DMS53 (cell line): ENCODE results near the gene RRAS2.
A peak's percentile ranks its signal among the peaks of the same experiment; 100 is the strongest.

Experiments
- DNase-seq: peaks from one replicate; lab custom pipeline; 2025; lab: John Stamatoyannopoulos, UW

Gene RRAS2

DNA sequence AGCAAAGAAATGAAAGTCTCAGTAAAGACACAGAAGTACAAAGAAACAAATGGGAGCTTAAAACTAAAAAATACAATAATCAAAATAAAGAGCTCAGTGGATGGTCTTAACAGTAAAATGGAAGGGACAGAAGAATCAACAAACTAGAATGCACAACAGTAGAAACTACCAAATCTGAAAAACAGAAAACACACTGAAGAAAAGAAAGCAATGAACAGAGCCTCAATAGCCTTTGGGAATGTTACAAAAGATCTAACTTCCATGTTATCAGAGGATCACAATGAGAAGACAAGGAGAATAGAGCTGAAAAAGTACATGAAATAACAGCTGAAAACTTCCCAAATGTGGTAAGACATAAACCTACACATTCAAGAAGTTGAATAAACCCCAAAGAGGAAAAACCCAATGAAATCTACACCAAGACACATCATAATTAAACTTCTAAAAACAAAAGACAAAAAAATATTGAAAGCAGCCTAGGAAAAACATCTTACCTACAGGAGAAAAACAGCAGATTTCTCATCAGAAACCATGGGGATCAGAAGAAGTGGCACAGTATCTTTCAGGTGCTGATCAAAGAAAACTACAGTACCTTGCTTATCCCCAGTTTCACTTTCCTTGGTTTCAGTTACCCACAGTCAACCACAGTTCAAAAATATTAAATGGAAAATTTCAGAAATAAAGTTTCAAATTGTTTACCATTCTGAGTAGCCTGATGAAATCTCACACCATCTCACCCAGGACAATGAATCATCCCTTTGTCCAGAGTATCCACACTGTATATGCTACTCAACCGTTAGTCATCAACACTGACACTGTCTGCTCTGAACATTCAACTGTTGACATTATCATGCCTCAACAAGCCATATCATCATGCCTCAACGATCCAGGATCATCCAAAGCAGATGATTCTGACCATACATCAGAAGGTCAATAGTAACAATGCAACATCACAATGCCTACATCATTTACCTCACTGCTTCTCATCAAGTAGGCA lies 22.2 kb downstream of the RRAS2 start:
- peak; percentile 95 for DNase-seq

DNA sequence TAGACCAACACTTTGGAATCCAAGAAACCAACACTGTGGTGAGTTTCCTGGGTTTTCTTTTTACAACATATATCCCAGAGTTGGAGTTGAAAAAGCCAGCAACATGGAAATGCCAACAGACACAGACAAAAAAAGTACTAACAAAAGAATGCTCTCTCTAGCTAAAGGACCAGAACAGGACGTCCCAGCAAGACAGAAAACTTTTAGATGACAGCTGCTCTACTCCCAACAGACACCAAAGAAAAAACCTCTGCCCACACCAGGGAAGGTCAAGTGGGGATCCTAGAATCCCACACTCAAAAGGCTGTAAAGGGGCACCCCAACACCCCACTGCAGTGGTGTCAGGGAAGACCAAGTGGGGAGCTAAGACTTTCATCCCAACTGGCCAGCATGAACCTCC lies 23.3 kb downstream of the RRAS2 start:
- DNase-seq, result no peak

DNA sequence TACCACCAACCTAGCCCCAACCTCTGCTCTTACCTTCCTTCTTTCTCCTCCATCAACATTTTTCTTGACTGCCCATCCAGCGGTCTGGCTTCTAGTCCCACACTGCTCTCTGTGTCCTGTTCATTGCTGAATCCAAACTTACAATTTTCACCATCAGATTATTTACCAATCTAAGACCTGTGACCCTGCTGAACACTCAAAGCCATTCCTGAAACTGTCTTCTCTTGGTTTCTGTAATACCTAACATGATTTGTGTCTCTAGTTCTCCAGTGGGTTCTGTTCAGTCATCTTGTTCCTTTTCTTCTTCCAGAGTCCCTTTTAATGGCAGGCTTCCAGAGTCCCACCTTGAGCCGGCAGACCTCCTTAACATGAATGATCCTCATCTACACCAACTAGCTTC lies 24.1 kb downstream of the RRAS2 start:
- DNase-seq, result no peak

DNA sequence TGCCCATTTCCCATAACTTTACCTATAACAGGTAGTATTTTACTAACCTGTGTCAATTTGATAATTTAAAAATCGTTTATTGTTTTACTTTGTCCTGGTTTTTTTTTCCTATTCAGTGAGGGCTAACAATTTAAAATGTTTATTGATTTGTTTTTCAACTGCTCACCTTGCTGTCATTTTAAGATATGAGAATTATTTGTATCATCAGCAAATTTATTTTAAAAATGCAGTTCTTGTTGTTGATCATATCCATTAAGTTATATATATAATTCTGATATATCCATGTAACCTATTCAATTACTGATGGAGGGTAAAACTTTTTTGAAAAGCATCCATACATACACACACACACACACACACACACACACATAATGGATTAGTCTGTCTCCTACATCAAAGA lies 24.8 kb downstream of the RRAS2 start:
- no peak for DNase-seq

DNA sequence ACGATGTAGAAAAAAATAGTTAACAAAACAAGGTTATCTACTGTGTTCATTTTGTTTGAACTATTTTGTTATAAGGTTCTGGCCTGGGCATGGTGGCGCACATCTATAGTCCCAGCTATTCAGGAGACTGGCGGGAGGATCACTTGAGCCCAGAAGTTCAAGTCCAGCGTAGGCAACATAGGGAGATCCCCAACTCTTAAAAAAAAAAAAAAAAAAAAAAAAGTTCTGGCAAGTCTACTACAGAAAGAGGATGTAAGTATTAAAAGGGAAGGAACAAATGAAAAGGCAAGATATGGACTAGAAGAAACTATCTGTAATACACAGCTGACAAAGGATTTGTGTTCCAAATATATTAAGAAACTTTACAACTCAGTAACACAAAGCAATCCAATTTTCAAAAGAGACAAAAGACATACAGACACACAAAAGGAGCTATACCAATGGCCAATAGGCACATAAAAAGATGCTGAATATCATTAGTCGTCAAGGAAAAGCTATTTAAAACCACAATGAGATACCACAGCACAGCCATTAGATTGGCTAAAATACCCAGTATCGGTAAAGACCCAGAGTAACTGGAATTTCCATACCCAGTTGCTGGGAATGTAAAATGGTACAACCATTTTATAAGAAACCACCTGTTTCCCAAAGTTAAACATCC lies 27.4 kb downstream of the RRAS2 start:
- no peak for DNase-seq

DNA sequence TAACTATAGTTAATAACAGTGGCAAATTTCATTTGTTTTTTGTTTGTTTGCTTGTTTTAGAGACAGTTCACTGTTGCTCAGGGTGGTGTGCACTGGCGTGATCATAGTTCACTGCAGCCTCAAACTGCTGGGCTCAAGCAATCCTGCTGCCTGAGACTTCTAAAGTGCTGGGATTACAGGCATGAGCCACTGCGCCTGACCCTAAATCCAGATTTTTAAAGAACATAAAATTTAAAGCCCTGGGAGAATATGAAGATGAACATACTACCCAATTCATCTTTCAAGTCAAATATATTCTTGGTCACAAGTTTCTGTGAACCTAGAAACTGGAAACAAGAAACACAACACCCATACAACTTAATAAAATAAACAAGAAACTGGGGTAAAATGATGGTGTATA lies 28.1 kb downstream of the RRAS2 start:
- DNase-seq, result no peak

DNA sequence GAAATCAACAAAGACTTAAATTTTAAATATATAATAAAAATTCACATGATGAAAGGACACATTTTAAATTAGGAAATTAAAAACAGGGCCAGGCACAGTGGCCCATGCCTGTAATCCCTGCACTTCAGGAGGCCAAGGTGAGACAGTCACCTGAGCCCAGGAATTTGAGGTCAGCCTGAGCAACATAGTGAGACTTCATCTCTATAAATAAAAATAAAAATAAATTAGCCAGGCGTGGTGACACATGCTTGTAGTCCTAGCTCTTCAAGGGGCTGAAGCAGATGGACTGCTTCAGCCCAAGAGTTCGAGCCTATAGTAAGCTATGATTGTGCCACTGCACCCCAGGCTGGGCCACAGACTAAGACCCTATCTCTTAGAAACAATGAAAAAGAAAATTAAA lies 29.3 kb downstream of the RRAS2 start:
- DNase-seq, result no peak

DNA sequence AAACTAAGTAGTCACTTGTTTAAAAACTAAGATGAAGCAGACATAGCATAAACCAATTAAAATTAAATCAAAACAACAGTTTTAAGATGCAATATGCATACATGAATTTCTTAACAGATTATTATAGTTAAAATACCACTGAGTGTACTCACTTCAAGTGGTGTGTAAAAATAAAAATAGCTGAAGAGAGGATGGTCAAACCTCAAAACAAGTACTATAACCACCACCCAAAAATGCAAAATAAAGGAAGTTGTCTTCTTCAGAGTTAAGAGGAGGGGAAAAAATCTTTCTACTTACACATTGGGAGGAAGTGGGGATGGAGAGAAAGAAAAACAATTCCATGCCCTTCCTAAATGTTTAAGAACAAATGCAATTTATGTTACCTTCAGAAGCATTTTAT lies 31.9 kb downstream of the RRAS2 start:
- no peak for DNase-seq

DNA sequence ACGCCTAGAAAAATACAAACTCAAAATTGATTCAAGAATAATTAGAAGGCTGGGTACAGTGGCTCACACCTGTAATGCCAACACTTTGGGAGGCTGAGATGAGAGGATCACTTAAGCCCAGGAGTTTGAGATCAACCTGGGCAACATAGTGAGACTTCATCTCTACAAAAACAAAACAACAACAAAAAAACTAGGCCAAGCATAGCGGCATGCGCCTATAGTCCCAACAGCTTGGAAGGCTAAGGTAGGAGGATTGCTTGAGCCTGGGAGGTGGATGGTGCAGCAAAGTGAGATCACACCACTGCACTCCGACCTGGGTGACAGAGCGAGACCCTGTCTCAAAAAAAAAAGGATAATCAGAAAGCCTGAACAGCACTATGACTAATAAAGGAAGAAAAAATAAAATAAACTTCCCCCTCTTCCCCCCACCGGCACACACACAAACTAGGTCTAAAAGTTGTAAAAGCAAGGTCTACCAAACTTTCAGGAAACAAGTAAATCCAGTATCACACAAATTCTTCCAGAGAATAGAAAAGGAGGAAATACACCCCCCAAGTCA lies 35.8 kb downstream of the RRAS2 start:
- no peak for DNase-seq

DNA sequence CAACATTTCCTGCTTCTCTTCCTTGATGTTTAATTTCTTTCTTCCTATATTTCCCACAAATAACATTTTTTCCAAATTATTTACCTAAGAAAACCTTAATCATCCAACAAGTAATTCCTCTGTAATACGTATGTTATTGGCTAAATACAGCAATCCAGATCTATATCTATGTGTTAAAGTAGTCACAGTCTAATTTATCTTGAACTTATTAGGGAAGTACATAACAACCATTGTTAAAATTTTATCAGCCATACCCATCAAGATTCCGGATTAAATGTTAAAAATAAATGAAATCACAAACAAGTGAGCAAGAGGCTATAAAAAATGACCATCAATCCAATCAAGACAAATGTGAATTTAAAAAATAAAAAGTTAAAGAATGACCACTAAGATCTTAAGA lies 36.5 kb downstream of the RRAS2 start:
- no peak for DNase-seq

DNA sequence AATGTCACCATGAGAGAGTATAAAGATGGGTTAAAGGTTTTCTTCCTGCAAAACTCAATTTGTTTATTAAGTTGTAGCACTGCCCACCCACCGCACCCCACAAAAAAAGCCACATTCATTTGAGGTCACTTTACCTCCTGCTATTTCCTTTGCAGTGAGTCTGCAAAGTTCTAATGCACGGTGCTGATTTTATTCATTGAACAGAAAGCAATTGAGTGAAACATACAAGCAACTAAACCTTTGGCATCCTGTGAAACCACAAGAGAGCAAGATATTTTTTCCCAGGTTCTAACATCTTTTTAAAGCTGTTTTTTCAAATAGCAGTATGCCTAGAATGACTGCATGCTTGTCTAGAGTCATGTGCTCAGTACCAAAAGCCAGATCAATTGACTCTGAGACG lies 39.0 kb downstream of the RRAS2 start:
- DNase-seq, result no peak

DNA sequence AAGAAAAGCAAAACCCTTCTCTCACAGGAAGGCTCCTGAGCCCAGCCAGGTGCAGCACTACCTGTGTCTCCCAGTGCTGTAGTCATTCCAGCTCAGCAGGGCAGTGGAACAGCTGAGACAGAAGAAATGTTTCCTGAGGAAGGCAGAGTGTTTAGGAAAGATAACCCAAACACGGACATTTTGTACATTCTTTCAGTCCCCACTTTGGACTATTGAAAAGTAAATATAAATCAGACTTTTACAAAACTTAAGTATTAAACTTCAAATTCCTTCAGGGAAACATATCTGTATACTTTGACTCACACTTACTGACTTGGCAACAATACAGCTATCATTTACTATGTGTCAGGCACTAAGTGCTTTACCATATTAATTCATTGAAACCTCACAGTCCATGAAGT lies 40.4 kb downstream of the RRAS2 start:
- peak; percentile 23 for DNase-seq

DNA sequence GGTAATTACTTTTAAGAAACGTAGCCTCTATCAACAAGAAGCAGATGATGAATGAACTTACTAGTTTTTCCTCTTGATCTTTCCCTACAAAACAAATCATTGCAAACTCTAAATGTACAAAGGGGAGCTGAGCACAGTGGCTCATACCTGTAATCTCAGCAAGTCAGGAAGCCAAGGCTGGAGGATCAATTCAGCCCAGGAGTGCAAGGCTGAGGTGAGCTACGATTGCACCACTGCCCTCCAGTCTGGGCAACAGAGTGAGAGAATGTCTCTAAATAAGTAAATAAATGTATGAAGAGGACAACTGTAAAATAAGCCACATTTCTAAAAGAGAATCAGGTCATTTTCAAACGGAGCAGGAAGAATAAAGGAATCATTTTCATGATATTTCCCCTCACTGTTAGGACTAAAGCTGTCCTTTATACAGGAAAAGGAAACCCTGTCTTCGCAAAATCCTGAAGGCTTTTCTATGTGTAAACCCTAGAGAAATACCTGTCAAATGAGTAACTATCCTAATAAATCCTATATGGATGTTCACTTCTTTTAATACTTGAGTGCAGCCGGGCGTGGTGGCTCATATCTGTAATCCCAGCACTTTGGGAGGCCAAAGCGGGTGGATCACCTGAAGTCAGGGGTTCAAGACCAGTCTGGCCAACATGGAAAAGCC lies 41.2 kb downstream of the RRAS2 start:
- DNase-seq, result no peak

DNA sequence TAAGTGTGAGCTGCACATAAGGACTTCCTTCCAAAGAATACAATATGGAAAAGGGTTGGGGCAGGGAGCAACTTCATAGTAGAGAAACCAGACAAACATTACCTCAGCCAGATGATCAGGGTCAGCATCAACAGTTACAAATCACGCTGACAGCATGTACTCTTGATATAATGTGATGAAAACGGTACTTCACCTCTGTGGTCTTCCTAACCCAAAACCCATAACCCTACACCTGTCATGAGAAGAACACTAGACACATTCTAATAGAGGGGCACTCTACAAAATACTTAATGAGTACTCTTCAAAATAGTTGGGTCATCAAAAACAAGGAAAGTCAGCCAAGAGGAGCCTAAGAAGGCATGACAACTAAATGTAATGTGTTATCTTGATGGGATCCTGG lies 43.9 kb downstream of the RRAS2 start:
- no peak for DNase-seq

DNA sequence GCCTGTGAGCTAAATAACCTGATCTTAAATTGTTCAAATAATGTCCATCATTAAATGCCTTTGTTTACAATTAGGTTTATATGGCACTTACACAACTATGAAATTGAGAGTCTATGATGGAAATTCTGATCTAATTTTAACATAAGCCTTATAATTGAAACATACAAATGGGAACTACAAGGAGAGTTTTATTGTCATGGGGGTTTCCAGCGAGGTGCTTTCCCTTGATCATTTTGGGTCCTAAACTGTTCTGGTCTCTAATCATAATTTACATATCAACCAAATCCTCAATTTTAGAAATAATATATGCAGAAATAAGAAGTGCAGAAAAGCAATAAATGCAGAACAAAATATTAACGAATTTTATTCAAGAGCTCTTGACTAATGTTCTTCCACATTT lies 44.9 kb downstream of the RRAS2 start:
- no peak for DNase-seq

DNA sequence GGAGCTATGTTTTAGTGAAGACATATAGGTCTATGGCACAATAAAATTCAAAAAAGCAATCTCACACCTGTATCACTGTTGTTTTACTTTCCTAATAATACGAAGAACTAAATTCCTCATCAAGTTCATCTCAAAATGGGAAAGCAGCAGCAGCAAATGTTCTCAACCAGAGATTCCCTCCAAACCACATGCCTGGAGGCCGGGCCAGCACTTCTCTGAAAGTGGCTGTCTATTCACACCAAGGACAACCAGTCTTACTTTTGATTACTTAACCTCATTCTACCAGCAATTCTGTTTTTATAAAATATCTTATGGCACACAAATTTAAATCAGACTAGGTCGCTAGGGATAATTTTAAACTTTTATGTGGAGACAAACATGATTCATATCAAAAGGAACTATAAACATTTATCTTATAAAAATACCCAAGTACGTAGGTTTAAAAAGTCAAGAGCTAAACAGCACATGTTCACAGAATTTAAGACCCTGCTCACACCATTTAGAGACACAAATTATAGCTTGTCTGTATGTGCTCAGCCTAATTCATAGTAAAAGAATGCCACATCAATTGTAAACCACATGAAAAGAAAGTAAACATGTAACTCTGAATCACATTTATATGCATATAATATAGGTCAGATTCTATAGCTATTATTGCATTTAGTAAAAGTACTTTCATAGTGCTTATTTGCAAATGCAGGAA lies 46.1 kb downstream of the RRAS2 start:
- DNase-seq, result no peak

DNA sequence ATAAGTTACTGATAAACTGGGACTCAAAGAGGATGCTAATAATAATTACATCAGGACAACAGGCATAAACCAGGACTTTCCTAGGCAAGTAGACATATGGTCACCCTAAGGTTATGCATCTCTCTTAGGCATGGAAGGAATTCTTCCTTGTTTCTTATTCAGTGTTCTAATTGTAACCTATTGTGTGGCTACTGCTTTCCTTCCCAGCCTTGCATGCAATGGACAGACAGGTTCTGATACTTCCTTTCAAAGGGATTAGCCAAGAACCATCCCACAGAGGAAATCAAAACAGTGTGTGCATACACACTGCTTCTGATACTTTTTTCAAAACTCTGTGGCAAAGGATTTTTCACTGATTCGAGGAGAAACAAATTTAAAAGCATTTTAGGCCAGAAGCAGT lies 48.3 kb downstream of the RRAS2 start:
- no peak for DNase-seq

DNA sequence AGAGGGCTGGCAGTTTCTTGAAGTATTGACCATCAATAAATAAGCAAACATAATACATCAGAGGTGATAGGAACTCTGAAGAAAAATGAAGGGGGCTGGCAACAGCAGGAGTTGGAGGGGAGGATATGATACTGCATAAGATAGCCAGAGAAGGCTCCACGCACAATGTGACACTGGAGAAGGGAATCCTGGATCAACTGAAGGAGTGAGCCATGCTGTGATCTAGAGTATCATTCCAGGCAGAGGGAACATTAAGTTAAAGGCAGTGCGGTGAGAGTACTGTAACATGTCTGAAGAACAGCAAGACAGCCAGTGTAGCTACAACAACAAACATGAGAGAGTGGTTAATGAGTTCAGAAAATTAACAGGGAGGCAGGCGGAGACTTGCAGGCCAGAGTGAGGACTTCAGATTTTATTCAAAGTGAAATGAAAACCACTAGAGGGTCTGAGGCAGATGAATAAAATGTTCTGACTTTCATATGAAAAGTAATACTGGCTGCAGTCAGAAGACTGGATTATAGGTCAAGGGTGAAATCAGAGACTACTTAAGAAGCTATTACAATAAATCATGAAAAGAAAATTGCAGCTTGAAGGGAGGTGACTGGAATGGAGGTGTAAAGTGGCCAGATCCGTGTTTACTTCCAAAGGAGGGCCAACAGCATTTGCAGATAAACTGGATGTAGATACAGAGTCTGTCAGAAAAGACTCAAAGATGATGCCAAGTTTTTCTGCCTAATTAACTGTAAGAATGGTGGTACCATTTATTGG lies 49.4 kb downstream of the RRAS2 start:
- DNase-seq, result no peak

DNA sequence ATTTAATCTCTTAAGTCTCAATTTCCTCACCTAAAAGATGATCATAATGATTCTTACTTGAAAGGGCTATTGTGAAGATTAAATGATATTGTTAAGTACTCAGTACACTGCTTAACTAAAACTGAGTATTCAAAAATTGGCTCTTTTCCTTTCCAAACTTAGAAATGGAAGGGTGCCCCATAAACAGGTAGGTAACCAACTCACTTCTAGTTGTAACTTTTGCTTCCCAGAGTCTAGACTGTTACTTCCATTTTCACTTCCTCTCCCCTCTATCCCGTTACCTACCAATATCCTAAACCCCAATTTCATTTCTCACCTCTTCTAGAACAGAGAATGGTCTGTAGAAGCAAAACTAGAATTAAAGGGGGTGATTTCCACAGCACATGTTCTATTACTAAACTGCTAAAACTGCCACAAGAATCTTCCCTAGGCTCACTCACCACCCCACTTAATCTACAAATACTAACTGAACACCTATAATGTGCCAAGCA lies 50.0 kb downstream of the RRAS2 start:
- no peak for DNase-seq

DNA sequence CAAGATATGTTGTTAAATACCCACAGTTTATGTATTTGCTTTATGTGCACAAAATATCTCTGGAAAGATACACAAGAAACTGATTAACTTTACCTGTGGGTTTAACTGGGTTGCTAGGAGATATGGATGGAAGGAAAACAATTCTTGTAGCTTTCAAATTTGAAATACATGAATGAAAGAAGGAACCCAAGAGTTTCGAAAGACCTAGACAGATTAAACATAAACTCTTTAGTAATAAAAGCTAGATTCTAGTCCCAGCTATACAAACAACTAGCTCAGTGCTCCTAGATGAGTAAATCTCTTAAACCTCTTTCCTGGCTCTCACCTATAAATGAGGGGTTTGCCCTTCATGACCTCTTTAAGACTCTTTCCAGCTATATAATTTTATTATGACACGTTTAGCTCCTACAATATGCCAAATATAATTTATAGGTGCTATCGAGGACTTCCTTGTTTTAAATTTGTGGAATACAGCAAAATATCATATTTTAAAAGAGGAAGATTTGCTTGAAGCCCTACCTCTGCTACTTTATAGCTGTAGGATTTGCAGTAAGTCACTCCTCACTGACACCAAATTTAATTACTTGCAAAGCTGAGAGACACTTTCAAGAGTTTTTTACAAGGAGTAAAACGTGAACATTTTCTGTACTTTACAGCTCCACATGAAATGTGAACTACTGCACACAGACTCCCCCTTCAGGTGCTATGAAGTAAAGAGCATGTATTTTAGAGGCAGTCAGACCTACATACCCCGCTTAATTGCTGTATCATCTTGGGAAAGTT lies 50.7 kb downstream of the RRAS2 start:
- DNase-seq, result peak; percentile 73
